ENCODE results near the gene TEX11. TPM values are rescaled to one million over a fixed set of nuclear protein-coding genes. Genes with fewer than 3 reads are reported as not detected.

The TEX11 gene
- total and polyA plus RNA-seq, 2 of the 13 experiments (the other 11 are each of a cell fraction or from before 2014, with no cell fraction given), result not detected

DNA sequence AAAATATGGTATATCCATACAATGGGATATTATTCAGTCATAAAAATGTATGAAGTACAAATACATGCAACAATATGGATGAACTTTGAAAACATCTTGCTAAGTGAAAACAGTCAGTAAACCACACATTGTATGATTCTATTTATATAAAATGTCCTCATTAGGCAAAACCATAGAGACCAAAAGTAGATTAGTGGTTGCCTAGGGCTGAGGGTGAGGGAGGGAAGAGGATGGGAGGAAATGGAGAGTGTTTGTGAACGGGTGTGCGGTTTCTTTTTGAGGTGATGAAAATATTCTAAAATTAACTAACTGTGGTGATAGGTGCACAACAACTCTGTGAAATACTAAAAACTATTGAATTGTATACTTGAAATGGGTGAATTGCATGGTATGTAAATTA is 29.6 kb downstream of the TEX11 start:
- ATAC-seq (no peak), FAIRE-seq (no peak), DNase-seq (ENCODE audit: low spot score) (no peak)
- in situ Hi-C loops (cut with HindIII; ENCODE audit: extremely low pct_ligation_motif_present, low pct_unique_long_range_greater_than_20kb) (no loop called here), intact Hi-C loops (cut with micrococcal nuclease; ENCODE audit: unreplicated experiment) (no loop called here)
- 4% methylated on average over 2 of the region's 2 CpGs for WGBS (ENCODE audit: low lambda C conversion rate)
- H3K4me3 ChIP-seq (replicated peaks in 1 of 3; ENCODE audit: insufficient read depth in 1 of 3, low read depth in 2 of 3, low read length in 3 of 3), result no peak overlapping the region
- POLR2A ChIA-PET, result no interaction called here
- H3K4me2 ChIP-seq (ENCODE audit: low read depth, low read length), result no peak overlapping the region
- H3K9ac ChIP-seq (ENCODE audit: insufficient read depth, low read depth, low read length), result no peak overlapping the region
- no TSS peak for BruUV-seq (replicated peaks)
- H3K4me1 ChIP-seq (ENCODE audit: insufficient read depth, low read length), result no peaks in the 10 kb centered on the region
- H2AFZ ChIP-seq (ENCODE audit: low read length), result no peak overlapping the region
- no peaks in the 10 kb centered on the region for H3K9me3 ChIP-seq (ENCODE audit: low read length)
- no peaks in the 10 kb centered on the region for H3K36me3 ChIP-seq (replicated peaks in 1 of 2; ENCODE audit: control insufficient read depth in 1 of 2, insufficient read depth in 2 of 2, low read length in 2 of 2)
- no peaks in the 10 kb centered on the region for H3K27me3 ChIP-seq (ENCODE audit: control insufficient read depth in 1 of 2, insufficient read depth in 2 of 2, low read length in 2 of 2)
- no peak for TF ChIP-seq RERE (CRISPR knock-in tag; IDR thresholded peaks at IDR 0.05; ENCODE audit: low read depth)
- TF ChIP-seq TGIF2 (CRISPR knock-in tag; IDR thresholded peaks at IDR 0.05), result no peak
- TF ChIP-seq, protein P1, sequence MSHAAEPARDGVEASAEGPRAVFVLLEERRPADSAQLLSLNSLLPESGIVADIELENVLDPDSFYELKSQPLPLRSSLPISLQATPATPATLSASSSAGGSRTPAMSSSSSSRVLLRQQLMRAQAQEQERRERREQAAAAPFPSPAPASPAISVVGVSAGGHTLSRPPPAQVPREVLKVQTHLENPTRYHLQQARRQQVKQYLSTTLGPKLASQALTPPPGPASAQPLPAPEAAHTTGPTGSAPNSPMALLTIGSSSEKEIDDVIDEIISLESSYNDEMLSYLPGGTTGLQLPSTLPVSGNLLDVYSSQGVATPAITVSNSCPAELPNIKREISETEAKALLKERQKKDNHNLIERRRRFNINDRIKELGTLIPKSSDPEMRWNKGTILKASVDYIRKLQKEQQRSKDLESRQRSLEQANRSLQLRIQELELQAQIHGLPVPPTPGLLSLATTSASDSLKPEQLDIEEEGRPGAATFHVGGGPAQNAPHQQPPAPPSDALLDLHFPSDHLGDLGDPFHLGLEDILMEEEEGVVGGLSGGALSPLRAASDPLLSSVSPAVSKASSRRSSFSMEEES (CRISPR knock-in tag; IDR thresholded peaks at IDR 0.05), result no peak
- TF ChIP-seq SRY (CRISPR knock-in tag; IDR thresholded peaks at IDR 0.05), result no peak
- no peak for TF ChIP-seq CBFB (CRISPR knock-in tag; IDR thresholded peaks at IDR 0.05)
- no peak overlapping the region for H3K27ac ChIP-seq (ENCODE audit: extremely low read length, insufficient read depth, low read length)
- no peaks in the 10 kb centered on the region for H4K20me1 ChIP-seq (ENCODE audit: insufficient read depth, low read length)
- H3K79me2 ChIP-seq (ENCODE audit: insufficient read depth, low read length), result no peaks in the 10 kb centered on the region
- CTCF ChIA-PET (ENCODE audit: low intra/inter-chr PET ratio, low total read pairs), result no interaction called here
